Suprapubic skin (tissue), 4 donors: ENCODE measurements around the gene PNCK. TPM values are rescaled to one million over a fixed set of nuclear protein-coding genes. Genes with fewer than 3 reads are reported as not detected.

Source experiments
- DNase-seq, 2 donors: peaks; one replicate each; pipeline ENCODE4 v3.0.0-alpha.2; 2019; ENCODE audit warnings: low spot score in 2 of 2
- H3K27ac ChIP-seq: fragments of 200-600 bp; sonication (generic); one replicate; pipeline ENCODE4 v1.5.1; 2019
- H3K27me3 ChIP-seq: fragments of 200-600 bp; sonication (generic); one replicate; pipeline ENCODE4 v1.5.1; 2019
- H3K36me3 ChIP-seq: fragments of 200-600 bp; sonication (generic); one replicate; pipeline ENCODE4 v1.5.1; 2019
- H3K4me1 ChIP-seq: fragments of 200-600 bp; sonication (generic); one replicate; pipeline ENCODE4 v1.5.1; 2019
- H3K4me3 ChIP-seq: fragments of 200-600 bp; sonication (generic); one replicate; pipeline ENCODE4 v1.5.1; 2019; ENCODE audit warnings: mild to moderate bottlenecking
- H3K9me3 ChIP-seq: fragments of 200-600 bp; sonication (generic); one replicate; pipeline ENCODE4 v1.5.1; 2019
- EP300 ChIP-seq: sonication (generic); formaldehyde crosslinking; IDR thresholded peaks from one replicate; pipeline ENCODE4 v1.6.1; 2017; ENCODE audit warnings: antibody characterized with exemption
- POLR2A ChIP-seq, 2 donors: fragments of 450-650 bp; IDR thresholded peaks; one replicate each; pipeline ENCODE4 v1.6.1; 2017; ENCODE audit warnings: antibody characterized with exemption in 2 of 2, mild to moderate bottlenecking in 2 of 2, moderate library complexity in 2 of 2
- POLR2AphosphoS5 ChIP-seq, 3 donors: sonication (generic); formaldehyde crosslinking; IDR thresholded peaks; one replicate each; pipeline ENCODE4 v1.6.1; 2017; ENCODE audit warnings: antibody characterized with exemption in 3 of 3
- WGBS: methylation state at CpG from one replicate; pipeline ENCODE4 v1.1.5; 2018; 5-methylcytosine and 5-hydroxymethylcytosine counted together
- total RNA-seq, 4 donors: library from RNA; depleted of rRNA; stranded (reverse); fragments of >200 nt; gene quantifications; one replicate each; pipeline ENCODE4 v1.1.0, GENCODE V29; 2016
- TF ChIP-seq, protein P1 (sequence below), 2 donors: fragments of 200-600 bp in 1 of 2; fragments of 450-650 bp in 1 of 2; sonication (generic) in 1 of 2; IDR thresholded peaks; one replicate each; pipeline ENCODE4 v1.5.1; 2016 to 2019; ENCODE audit warnings: antibody characterized with exemption in 2 of 2, mild to moderate bottlenecking in 1 of 2, moderate library complexity in 1 of 2

PNCK gene
- total RNA-seq, 4 donors from 2014 or later: 1.2 to 1.8 (median 1.4) TPM

DNA sequence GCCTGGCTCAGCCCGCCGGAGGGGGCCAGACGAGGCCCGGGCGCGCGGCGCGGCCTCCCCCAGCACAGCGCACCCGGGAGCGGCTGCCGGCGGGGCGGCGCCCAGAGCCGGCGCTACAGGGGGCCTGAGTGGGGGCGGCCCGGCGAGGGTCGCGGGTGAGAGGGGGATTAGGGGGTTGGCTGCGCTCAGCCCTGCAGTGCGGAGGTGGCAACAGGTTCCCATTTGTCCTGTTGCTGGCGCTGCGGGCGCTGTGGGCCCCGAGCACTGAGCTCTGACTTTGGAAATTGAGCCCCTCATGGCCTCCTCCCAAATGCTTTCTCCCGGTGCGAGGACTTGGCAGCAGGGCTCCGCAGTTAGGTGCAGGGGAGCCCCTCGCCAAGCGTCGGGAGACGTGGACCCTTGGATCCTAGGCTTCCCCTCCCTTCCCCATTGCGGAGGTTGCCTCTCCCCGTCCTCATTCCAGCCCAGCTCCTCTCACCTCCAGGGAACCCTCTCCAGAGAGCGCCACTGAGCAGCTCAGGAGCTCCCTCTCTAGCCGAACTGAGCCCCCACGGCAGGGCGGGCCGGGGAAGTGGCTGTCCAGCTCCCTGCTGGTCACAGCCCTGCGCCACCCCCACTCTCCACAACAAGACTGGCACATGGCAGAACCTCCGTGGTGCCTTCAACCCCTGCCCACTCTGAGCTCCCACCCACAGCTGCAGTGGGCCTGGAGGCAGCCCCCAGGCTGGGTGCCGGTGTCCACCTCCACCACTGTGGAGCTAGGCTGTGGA lies 29.1 kb downstream of the PNCK start:
- TF ChIP-seq EP300: no peak
- no peak for TF ChIP-seq POLR2AphosphoS5 (IDR thresholded peaks at IDR 0.05)
- TF ChIP-seq, protein P1, sequence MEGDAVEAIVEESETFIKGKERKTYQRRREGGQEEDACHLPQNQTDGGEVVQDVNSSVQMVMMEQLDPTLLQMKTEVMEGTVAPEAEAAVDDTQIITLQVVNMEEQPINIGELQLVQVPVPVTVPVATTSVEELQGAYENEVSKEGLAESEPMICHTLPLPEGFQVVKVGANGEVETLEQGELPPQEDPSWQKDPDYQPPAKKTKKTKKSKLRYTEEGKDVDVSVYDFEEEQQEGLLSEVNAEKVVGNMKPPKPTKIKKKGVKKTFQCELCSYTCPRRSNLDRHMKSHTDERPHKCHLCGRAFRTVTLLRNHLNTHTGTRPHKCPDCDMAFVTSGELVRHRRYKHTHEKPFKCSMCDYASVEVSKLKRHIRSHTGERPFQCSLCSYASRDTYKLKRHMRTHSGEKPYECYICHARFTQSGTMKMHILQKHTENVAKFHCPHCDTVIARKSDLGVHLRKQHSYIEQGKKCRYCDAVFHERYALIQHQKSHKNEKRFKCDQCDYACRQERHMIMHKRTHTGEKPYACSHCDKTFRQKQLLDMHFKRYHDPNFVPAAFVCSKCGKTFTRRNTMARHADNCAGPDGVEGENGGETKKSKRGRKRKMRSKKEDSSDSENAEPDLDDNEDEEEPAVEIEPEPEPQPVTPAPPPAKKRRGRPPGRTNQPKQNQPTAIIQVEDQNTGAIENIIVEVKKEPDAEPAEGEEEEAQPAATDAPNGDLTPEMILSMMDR (IDR thresholded peaks at IDR 0.05): no peak
- TF ChIP-seq POLR2A (IDR thresholded peaks at IDR 0.05): no peak
- Histone ChIP-seq H3K27ac (no peak overlapping the region), H3K27me3 (peaks cover 92% of the 10 kb centered on the region), H3K4me1 (peaks cover 33% of the 10 kb centered on the region), H3K9me3 (no peaks in the 10 kb centered on the region), H3K36me3 (no peaks in the 10 kb centered on the region), H3K4me3 (peak overlapping the region; percentile 14)
- DNase-seq: no peak
- 44% methylated on average over 9 of the region's 46 CpGs for WGBS

DNA sequence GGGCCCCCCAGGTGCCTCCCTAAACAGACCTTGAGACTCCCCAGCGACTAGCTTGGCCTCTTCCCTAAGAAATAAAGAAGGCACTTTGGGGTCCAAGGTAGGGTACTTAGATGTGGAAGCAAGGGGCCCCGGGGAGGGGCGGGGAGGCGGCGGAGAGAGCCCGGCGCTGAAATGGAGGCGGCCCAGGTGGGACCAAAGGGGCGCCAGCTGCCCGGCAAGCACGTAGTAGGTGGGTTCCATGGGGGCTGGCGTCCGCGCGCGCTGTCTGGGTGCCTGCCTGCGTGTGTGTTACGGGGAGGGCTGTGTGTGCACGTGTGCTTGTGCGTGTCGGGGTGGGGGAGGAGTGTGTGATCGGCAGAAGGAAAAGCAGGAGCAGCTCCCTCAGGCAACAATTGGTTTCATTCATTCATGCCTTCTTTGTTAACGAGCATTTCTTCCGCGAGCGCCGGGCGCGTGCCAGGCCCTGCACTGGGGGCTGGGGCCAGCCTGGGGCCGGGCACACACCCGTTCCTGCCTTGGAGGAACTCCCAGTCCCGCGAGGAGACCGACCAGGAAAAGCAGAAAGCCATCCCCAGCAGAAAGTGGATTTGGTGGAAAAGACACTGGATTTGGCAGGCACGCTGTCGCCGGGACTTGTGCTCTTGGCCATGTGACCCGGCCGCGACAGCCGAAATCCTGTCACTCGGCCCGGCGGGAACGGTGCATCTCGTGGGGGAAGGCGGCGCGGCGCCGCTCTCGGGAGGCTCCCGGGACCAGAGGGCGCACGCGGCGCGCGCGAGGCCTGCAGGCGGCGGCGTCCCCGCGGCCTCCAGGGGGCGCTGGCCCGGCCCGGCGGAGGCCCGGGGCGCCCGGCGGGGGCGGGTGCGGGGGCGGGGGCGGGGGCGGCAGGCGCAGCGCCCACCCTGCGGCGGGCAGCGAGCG lies 29.9 kb downstream of the PNCK start:
- no peak overlapping the region for H3K27ac ChIP-seq
- H3K27me3 ChIP-seq: peaks cover 84% of the 10 kb centered on the region
- 56% methylated on average over 23 of the region's 84 CpGs for WGBS
- no peak for TF ChIP-seq EP300
- TF ChIP-seq, protein P1 (IDR thresholded peaks at IDR 0.05): no peak
- TF ChIP-seq POLR2A (IDR thresholded peaks at IDR 0.05): no peak
- no peak for TF ChIP-seq POLR2AphosphoS5 (IDR thresholded peaks at IDR 0.05)
- DNase-seq: no peak
- no peaks in the 10 kb centered on the region for H3K9me3 ChIP-seq
- no peaks in the 10 kb centered on the region for H3K36me3 ChIP-seq
- peaks cover 33% of the 10 kb centered on the region for H3K4me1 ChIP-seq
- peak overlapping the region; percentile 35 for H3K4me3 ChIP-seq

DNA sequence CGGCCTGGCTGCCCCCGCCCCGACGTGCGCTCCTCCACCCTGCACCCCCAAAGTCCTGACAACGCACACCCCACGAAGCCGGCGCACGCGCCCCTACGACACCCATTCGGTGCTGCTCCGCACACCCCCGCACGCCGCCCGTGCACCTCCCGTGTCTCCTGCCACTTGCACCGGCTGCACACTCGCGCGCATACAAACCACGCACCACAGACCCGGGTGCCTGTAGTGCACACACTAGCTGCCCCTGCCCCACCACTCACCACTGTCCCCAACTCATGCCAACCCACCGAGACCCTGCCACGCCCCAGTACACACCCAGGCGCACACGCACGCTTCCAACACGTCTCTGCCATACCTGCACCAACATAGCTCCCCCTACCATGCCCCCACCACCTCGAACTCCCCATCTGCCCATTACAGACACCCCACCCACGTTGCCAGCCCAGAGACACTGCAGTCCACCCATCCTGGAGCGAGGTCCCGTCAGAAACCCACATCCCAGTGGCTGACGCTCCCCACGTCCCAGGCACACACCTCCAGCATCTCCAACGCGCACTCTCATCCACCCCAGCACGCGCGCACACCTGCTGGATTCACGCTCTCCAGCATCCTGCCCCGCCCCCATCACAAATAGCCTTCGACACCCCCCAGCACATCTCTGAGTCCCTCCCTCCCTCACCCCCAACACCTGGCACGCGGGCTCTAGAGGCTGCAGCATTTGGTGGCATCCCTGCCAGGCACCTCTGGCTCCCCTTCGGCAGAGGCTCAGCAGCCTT lies 30.8 kb downstream of the PNCK start:
- Histone ChIP-seq H3K9me3 (no peaks in the 10 kb centered on the region), H3K36me3 (no peaks in the 10 kb centered on the region), H3K4me1 (peaks cover 33% of the 10 kb centered on the region), H3K27ac (no peak overlapping the region), H3K4me3 (peak overlapping the region; percentile 34), H3K27me3 (peaks cover 76% of the 10 kb centered on the region)
- TF ChIP-seq POLR2AphosphoS5 (IDR thresholded peaks at IDR 0.05): no peak
- no peak for TF ChIP-seq POLR2A (IDR thresholded peaks at IDR 0.05)
- no peak for TF ChIP-seq EP300
- TF ChIP-seq, protein P1 (IDR thresholded peaks at IDR 0.05): no peak
- WGBS: 39% methylated on average over 23 of the region's 48 CpGs
- no peak for DNase-seq

DNA sequence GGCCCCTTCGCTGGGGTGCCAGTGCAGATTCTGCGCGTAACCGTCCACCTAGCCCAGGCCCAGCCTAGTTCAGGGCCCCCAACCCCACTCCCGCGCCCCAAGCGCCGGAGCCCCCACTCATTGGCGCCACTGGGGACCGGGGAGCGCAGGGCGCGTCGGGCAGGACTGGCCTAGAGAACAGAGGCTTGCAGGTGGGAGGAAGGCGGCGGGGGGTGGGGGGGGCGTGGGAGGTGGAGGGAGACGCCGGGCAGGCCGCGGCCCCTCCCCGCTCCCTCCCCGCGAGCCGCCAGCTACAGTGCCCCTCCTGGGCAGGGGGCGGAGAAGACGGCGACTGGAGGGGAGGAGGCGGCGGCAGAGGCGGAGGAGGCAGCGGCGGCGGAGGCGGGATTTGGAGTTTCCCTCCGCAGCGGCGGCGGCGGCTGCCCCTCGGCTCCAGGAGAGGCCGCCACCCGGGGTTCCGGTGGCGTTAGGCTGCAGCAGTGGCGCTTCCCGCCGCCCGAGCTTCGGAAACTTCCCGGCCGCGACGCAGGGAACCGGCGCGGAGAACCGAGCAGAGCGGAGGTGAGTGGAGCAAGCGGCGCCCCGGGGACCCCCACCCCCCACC lies 31.5 kb downstream of the PNCK start:
- 20% methylated on average over 1 of the region's 62 CpGs for WGBS
- H3K4me3 ChIP-seq: peak overlapping the region; percentile 34
- no peak for DNase-seq
- H3K4me1 ChIP-seq: peaks cover 26% of the 10 kb centered on the region
- no peak overlapping the region for H3K27ac ChIP-seq
- no peaks in the 10 kb centered on the region for H3K36me3 ChIP-seq
- H3K27me3 ChIP-seq: peaks cover 69% of the 10 kb centered on the region
- no peak for TF ChIP-seq POLR2A (IDR thresholded peaks at IDR 0.05)
- no peak for TF ChIP-seq POLR2AphosphoS5 (IDR thresholded peaks at IDR 0.05)
- TF ChIP-seq, protein P1 (IDR thresholded peaks at IDR 0.05): no peak
- TF ChIP-seq EP300: no peak
- no peaks in the 10 kb centered on the region for H3K9me3 ChIP-seq
